HL-60/S4 treated with phorbol 12-myristate 13-acetate at 8.2 ng/mL for 4 days and 3 days (cell line): ENCODE results near the gene SPACA4.
"Not testable (repeated sequence)": the region's sequence is repeated elsewhere in the genome, so short reads cannot be mapped to it uniquely, and the experiment has no call there.

Experiments
- in situ Hi-C: fragments of 300-500 bp; cut with MboI; formaldehyde crosslinking; loops from 2 replicates; pipeline ENCODE4 v1.15.0; 2022; ENCODE audit warnings: low sequenced_read_pairs

SPACA4 gene

GRCh38 chr19:48617146-48617937 is 10.8 kb downstream of the SPACA4 start:
- in situ Hi-C loops = no loop called here

GRCh38 chr19:48618278-48618915 is 11.9 kb downstream of the SPACA4 start:
- in situ Hi-C loops = no loop called here

GRCh38 chr19:48618916-48619691 is 12.6 kb downstream of the SPACA4 start, which contains the start of the genes RPL18 and SPHK2:
Gene RPL18 (minus strand): TSS chr19:48619178. CDS start chr19:48619143, 35 bp downstream.
Gene SPHK2 (plus strand): TSS chr19:48619506. CDS start chr19:48620515, 1,009 bp downstream.
- in situ Hi-C loops = no loop called here

- in situ Hi-C loops = no loop called here
Measured at GRCh38 chr19:48619692-48620585, 13.4 kb downstream of the SPACA4 start.

GRCh38 chr19:48623556-48624066 is 17.1 kb downstream of the SPACA4 start:
- in situ Hi-C loops = no loop called here

- in situ Hi-C loops = no loop called here
Measured at GRCh38 chr19:48624067-48624594, 17.6 kb downstream of the SPACA4 start.

- in situ Hi-C loops = no loop called here
Measured at GRCh38 chr19:48624791-48625723, 18.5 kb downstream of the SPACA4 start.

- in situ Hi-C loops = no loop called here
Measured at GRCh38 chr19:48625891-48626327, 19.4 kb downstream of the SPACA4 start.

- in situ Hi-C loops = no loop called here
Measured at GRCh38 chr19:48627201-48627864, 20.8 kb downstream of the SPACA4 start.

- in situ Hi-C loops = no loop called here
Measured at GRCh38 chr19:48627865-48628314, 21.3 kb downstream of the SPACA4 start.

GRCh38 chr19:48628486-48629296 is 22.1 kb downstream of the SPACA4 start:
- in situ Hi-C loops = no loop called here

- in situ Hi-C loops = no loop called here
Measured at GRCh38 chr19:48629297-48629598, 22.7 kb downstream of the SPACA4 start.

- in situ Hi-C loops = no loop called here
Measured at GRCh38 chr19:48629599-48630295, 23.2 kb downstream of the SPACA4 start.

- in situ Hi-C loops = no loop called here
Measured at GRCh38 chr19:48630296-48631063, 23.9 kb downstream of the SPACA4 start.

GRCh38 chr19:48631225-48631624 is 24.7 kb downstream of the SPACA4 start:
- in situ Hi-C loops = no loop called here

- in situ Hi-C loops = not testable (repeated sequence)
Measured at GRCh38 chr19:48632286-48632685, 25.7 kb downstream of the SPACA4 start.
